Kidney glomerular epithelial cell (primary cell): ENCODE measurements around the gene DKK3.
A peak's percentile ranks its signal among the peaks of the same experiment; 100 is the strongest.

Experiments used
- DNase-seq: peaks from one replicate; lab custom pipeline; 2025; lab: John Stamatoyannopoulos, UW

DKK3 gene

GRCh38 chr11:11937957-11938356 lies 70.5 kb downstream of the DKK3 start:
- DNase-seq: no peak

GRCh38 chr11:11937433-11937832 lies 71.0 kb downstream of the DKK3 start:
- no peak for DNase-seq

GRCh38 chr11:11935536-11935935 lies 72.9 kb downstream of the DKK3 start:
- no peak for DNase-seq

DNA sequence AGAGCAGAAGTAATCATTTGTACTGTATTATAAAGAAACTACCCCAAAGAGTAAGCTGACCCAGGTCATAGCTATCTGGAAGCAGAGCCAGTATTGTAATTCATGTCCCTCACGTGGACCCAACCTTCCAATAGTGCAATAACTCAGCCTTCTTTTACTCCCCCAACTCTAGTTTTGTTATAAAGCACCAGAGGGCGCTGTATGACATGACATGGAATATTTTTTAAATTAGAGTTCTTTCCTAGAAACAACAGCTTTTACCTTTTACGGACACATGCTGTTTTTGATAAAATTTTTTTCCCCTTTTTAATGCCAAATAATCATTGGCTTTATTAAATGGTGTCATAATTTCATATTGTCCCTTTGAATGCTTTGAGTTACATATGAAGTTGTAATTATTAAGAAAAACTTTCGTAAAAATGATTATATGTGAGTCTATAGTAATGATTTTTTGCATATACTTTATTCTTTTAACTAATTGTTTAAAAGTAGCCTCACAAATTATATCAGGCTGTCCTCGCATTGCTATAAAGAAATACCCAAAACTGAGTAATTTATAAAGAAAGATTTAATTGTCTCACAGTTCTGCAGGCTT lies 76.9 kb downstream of the DKK3 start:
- peak; percentile 49 for DNase-seq

- no peak for DNase-seq
Measured at GRCh38 chr11:11929920-11930319, 78.5 kb downstream of the DKK3 start.

- no peak for DNase-seq
Measured at GRCh38 chr11:11923828-11924227, 84.6 kb downstream of the DKK3 start.

DNA sequence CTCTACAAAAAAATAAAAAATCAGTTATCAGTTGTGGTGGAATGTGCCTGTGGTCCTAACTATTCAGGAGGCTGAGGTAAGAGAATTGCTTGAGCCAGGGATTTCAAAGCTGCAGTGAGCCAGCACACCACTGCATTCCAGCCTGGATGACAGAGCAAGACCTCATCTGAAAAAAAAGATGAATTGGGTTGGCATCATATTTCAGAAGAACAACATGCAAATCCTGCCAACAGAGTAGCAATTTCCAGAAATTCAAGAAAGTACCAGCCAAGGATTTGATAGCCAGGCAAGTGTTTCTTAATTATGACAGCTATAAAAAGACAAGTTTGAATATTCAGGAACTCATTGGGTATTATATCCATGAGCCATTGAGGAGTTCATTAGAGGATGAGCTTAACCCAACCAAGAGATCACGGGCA lies 91.4 kb downstream of the DKK3 start:
- DNase-seq: peak; percentile 84

GRCh38 chr11:11915625-11916024 lies 92.8 kb downstream of the DKK3 start:
- no peak for DNase-seq

DNA sequence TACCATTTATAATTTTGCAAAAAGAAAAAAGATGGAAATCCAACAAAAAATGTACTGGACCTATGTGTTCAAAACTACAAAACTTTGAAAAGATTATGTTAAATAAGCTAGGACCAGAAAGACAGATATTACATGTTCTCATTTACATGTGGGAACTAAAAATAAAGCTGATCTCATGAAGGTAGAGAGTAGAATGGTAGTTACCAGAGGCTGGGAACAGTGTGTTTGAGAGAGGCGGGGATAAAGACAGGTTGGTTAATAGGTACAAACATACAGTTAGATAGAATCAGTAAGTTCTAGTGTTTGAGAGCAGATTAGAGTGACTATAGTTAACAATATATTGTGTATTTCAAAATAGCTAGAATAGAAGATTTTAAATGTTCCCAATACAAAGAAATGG lies 95.0 kb downstream of the DKK3 start:
- DNase-seq: no peak
